NCI-H748 treated with DMSO at 0.1 percent for 48 hours (cell line): ENCODE measurements around the gene SEZ6.

Experiments used
- DNase-seq: peaks from one replicate; lab custom pipeline; 2025; lab: John Stamatoyannopoulos, UW

SEZ6 gene

GRCh38 chr17:29005936-29006511, at the start of gene SEZ6:
Gene SEZ6, minus strand, starts transcription at chr17:29006033. Its CDS starts 164 bp downstream, at chr17:29005869.
- DNase-seq: peak; percentile 56

DNA sequence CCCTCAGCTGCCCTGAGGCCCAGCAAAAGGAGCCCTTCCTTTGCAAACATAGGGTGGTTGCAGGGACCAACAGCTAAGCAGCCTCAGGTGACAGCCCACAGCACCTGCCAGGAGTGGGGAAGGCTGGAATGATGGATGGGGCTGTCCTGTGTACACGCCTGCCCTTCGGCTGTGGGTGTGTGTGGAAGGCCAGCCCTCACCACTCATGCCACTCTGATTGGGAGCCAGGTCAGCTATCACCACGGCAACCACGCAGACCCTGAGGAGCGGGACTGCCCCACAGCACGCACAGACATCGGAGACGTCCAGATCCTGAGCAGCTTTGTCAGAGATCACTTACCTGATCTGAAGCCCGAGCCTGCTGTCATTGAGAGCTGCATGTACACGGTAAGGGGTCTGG, 49.0 kb upstream of the SEZ6 start:
- no peak for DNase-seq

DNA sequence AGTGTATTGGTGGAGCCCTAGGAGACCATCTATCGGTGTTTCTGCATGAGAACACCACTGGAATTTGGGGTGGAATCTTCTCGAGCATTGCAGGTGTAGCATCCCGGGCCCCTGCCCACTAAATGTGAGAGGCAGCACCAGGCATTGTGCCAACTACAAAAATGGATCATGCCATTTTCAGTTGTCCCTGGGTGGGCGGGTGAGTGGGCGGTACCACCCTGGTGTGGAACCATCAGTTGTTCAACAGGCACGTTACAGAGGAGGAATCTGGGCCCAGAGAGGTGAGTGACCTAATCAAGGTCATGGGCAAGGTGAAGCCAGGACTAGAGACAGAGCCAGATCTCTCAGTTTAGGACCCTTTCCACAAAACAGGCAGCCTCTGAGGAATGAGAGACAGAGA, 45.9 kb upstream of the SEZ6 start:
- no peak for DNase-seq

- no peak for DNase-seq
Measured at GRCh38 chr17:29051194-29051593, 45.4 kb upstream of the SEZ6 start.

- no peak for DNase-seq
Measured at GRCh38 chr17:29050176-29050575, 44.3 kb upstream of the SEZ6 start.

DNA sequence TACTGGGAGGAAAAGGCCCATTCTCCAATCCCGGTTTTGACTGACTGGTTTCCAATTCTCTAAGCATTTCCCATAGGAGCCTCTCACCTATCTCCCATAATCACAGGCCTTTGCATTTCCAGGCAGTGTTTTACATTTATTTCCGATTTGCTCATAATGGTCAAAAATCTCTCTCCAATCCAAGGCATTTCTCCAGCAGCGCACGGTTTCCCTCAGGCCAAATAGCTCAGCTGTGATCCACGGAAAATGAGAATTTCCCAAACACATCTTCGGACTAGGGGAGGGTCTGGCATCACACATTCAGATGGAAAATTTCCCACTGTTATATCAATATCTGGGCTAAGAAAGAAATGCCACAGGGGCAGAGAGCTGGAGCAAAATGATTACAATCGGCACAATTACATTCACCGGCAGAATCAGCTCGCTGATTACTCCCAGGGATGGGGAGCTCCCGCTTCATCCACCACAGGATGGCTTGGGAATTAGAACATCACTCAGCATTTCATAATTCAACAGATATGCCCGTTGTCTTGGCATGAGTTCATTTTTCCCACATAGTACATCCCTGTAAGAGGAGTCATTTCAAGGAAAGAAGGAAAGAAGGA, 43.8 kb upstream of the SEZ6 start:
- no peak for DNase-seq

GRCh38 chr17:29048440-29049368, 42.9 kb upstream of the SEZ6 start:
- no peak for DNase-seq

- no peak for DNase-seq
Measured at GRCh38 chr17:29046473-29046839, 40.6 kb upstream of the SEZ6 start.

GRCh38 chr17:29045734-29046472, 40.1 kb upstream of the SEZ6 start:
- DNase-seq: no peak

GRCh38 chr17:29045026-29045425, 39.2 kb upstream of the SEZ6 start:
- DNase-seq: no peak

DNA sequence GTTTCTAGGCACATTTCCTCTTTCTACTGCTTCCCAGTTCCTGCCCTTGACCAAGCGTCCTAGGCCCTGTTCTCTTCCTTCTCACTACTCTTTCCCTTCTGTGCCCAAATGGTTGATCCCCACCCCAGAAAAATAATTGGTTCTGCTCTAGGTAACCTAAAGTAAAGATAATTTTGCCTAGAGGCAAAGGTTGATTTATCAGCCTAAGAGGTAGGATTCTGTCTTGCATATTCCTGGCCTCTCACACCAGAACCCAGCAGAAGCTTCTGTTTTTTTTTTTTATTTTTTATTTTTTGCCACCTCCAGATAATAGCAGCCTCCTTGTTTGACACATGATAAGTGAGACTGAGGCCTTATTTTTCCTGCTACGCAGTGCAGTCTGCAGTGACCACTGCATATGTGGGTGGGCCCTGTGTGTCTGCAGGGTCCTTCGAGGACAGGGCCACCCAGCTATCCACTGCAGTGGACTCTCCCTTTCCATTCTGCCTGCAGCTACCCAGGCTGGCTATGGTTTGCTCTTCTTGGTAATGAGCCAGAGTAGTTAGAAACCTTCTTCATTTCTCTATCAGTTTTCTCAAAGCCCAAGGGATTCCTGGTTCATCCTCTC, 37.8 kb upstream of the SEZ6 start:
- no peak for DNase-seq

- DNase-seq: peak; percentile 98
Measured at GRCh38 chr17:29042679-29043538, 37.1 kb upstream of the SEZ6 start, which contains the start of gene PIPOX. Gene PIPOX, plus strand, starts transcription at chr17:29043141. Its CDS starts 85 bp downstream, at chr17:29043226.

DNA sequence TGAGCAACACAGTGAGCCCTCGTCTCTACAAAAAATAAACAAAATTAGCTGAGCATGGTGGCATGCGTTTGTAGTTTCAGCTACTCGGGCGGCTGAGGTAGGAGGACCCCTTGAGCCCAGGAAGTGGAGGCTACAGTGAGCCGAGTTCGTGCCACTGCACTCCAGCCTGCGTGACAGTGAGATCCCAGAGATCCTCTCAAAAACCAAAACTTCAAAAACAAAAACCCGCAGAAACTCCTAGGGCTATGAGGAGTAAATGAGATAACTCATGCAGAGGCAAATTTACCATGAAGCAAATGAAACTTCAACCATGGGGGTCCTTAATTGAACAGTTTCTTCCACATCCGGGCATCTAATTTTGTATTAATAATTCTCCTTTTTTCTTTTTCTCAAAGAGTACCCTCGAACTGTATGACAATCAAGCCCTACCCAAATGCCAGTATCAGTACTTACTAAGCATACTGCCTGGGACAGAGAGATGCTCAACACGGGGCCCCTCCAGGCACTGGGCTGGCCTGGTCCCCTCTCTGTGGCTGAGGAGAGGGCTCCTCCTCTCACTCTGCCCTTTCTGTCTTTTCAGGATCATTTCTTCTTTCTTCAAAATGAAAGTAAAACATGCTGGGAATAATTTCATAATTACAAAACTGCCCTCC, 36.3 kb upstream of the SEZ6 start:
- no peak for DNase-seq

DNA sequence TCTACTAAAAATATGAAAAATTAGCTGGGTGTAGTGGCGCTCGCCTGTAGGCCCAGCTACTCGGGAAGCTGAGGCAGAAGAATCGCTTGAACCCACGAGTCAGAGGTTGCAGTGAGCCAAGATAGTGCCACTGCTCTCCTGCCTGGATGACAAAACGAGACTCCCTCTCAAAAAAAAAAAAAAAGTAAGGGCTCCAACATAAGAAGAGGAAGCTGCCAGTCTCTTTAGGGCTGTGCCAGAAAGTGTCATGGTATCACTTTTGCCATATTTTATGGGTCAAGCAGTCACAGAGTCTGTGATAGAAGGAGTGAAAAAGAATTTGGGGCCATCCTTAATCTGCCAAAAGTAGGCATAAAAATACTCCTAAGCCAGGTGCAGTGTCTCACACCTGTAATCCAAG, 35.7 kb upstream of the SEZ6 start:
- DNase-seq: no peak

DNA sequence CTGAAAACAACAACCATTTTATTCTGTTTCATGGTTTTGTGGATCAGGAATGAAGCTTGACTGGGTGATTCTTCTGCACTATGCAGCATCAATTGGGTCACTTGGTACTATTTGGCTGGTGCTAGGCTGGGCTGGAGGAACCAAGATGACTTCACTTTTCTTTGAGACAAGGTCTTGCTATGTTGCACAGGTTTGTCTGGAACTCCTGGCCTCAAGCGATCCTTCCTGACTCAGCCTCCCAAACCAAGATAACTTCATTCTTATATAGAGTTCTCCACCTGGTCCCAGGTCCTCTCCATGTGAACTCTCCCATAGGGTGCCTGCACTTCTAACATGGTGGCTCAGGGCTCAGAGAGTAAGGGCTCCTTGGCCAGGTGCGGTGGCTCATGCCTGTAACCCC, 35.3 kb upstream of the SEZ6 start:
- no peak for DNase-seq

DNA sequence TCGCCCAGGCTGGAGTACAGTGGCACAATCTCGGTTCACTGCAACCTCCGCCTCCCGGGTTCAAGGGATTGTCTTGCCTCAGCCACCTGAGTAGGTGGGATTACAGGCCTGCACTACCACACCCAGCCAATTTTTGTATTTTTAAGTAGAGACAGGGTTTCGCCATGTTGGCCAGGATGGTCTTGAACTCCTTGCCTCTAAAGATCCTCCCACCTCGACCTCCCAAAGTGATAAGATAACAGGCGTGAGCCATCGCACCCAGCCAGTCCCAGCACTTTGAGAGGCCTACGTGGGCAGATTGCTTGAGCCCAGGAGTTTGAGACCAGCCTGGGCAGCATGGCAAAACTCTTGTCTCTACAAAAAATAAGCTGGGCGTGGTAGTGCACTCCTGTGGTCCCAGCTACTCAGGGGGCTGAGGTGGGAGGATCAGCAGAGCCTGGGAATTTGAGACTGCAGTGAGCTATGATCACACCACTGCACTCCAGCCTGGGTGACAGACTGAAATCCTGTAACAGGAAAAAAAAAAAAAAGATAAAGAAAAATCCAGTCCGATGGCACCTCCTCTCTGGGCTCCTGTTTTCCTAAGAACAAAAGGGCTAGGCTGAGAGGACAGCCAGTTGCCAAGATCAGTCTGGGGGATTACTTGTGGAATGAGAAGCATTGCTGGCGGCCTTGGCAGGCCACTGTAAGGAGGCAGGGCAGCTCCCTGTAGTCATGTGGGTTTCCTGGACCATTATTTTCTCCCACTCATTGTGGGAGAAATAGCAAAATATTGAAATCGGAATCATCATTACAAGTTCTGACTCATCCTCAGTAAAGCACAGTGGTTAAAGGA, 34.1 kb upstream of the SEZ6 start:
- DNase-seq: no peak

- no peak for DNase-seq
Measured at GRCh38 chr17:29038085-29038795, 32.4 kb upstream of the SEZ6 start.

DNA sequence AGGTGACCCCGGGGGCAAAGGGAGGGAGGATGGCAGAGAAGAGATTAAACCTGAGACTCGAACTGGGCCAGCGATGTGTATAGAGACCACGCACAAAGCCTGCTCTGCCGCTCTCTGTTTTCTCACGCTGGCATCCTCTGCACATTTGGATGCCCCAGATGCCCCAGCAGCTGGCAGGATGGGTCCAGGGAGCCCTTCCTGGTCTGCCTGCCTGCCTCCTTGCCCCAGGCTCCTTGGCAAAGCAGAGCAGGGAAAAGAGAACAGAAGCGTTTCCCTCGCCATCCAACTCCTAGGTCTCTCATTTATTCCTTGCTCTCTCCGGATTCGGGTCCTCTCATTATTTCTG, 31.9 kb upstream of the SEZ6 start:
- DNase-seq: no peak

DNA sequence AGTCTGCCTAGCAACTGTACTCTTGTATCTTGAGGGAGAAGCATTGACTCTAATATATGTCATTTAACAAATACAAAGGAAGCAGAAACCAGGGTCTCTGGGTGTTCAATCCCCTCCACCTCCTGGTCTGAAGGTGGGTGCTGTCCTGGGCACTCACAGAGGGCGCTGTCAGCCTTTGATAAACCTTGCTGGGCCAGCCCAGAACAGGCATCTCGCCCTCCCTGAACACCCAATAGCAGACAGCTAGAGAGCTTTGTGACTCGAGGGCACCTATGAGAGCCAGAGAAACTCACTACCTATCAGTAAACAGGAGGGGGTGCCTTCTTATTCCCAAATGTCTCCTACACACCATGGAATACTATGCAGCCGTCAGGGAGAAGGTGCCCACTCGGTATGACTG, 30.8 kb upstream of the SEZ6 start:
- no peak for DNase-seq
